Activated T-helper 1 cell treated with Interleukin-2 at 50 U/mL for 16 hours (primary cell): Measurements from ENCODE around the gene S100PBP.

Experiments used
- DNase-seq: peaks from one replicate; pipeline ENCODE4 v3.0.0-alpha.2; 2020; ENCODE audit warnings: low read depth

Gene S100PBP

GRCh38 chr1:32825181-32825580, 7.7 kb downstream of the S100PBP start:
- DNase-seq: no peak

- DNase-seq: no peak
Observed at GRCh38 chr1:32828341-32828740, 10.9 kb downstream of the S100PBP start.

GRCh38 chr1:32830092-32830852, 12.8 kb downstream of the S100PBP start:
- DNase-seq: no peak

GRCh38 chr1:32831878-32832277, 14.4 kb downstream of the S100PBP start:
- DNase-seq: no peak

GRCh38 chr1:32848354-32849063, 31.1 kb downstream of the S100PBP start:
- DNase-seq: no peak

- no peak for DNase-seq
Observed at GRCh38 chr1:32855861-32856617, 38.6 kb downstream of the S100PBP start.

- DNase-seq: no peak
Observed at GRCh38 chr1:32858136-32858535, 40.7 kb downstream of the S100PBP start.

GRCh38 chr1:32858791-32859190, 41.3 kb downstream of the S100PBP start:
- no peak for DNase-seq

- DNase-seq: no peak
Observed at GRCh38 chr1:32859915-32860314, 42.5 kb downstream of the S100PBP start.

GRCh38 chr1:32860566-32860965, 43.1 kb downstream of the S100PBP start:
- no peak for DNase-seq

- no peak for DNase-seq
Observed at GRCh38 chr1:32861904-32862695, 44.6 kb downstream of the S100PBP start.

GRCh38 chr1:32863218-32863880, 45.9 kb downstream of the S100PBP start:
- no peak for DNase-seq

- no peak for DNase-seq
Observed at GRCh38 chr1:32863881-32864245, 46.4 kb downstream of the S100PBP start.

- DNase-seq: no peak
Observed at GRCh38 chr1:32864375-32865019, 47.0 kb downstream of the S100PBP start.

GRCh38 chr1:32865639-32866405, 48.4 kb downstream of the S100PBP start:
- no peak for DNase-seq

- no peak for DNase-seq
Observed at GRCh38 chr1:32867151-32867550, 49.7 kb downstream of the S100PBP start.

- DNase-seq: no peak
Observed at GRCh38 chr1:32867671-32868070, 50.2 kb downstream of the S100PBP start.

GRCh38 chr1:32868085-32868484, 50.6 kb downstream of the S100PBP start:
- no peak for DNase-seq

- no peak for DNase-seq
Observed at GRCh38 chr1:32868806-32869455, 51.5 kb downstream of the S100PBP start.
